ENCODE data around the gene PDCL3. TPM values are rescaled to one million over a fixed set of nuclear protein-coding genes. Genes with fewer than 3 reads are reported as not detected.

Gene PDCL3
- total RNA-seq, 2 donors from 2014 or later = 3.4 to 9.2 TPM

GRCh38 chr2:100580367-100581276 lies 17.8 kb downstream of the PDCL3 start:
- TF ChIP-seq CTCF (IDR thresholded peaks at IDR 0.05) (no peak), POLR2A (IDR thresholded peaks at IDR 0.05) (no peak)
- no peaks in the 10 kb centered on the region for H3K27me3 ChIP-seq
- DNase-seq (peak in 1 of 4 donors; percentile 46), ATAC-seq (no peak)
- intact Hi-C loops (cut with DNase I) = no loop called here
- 64 to 77% methylated on average over 15 of the region's 15 CpGs for WGBS, 2 donors
- no peaks in the 10 kb centered on the region for H3K36me3 ChIP-seq (replicated peaks in 1 of 2; ENCODE audit: insufficient read depth in 1 of 2, low read depth in 2 of 2)
- no peaks in the 10 kb centered on the region for H3K4me1 ChIP-seq
- H3K9me3 ChIP-seq = no peaks in the 10 kb centered on the region
- H3K27ac ChIP-seq = peak overlapping the region in 1 of 4 donors; percentile 62
- H3K4me3 ChIP-seq = no peak overlapping the region

- intact Hi-C loops (cut with DNase I) = no loop called here
- 67 to 88% methylated on average over 1 of the region's 1 CpG for WGBS, 2 donors
- ATAC-seq (no peak), DNase-seq (no peak)
- Histone ChIP-seq H3K9me3 (no peaks in the 10 kb centered on the region), H3K4me3 (no peak overlapping the region), H3K4me1 (no peaks in the 10 kb centered on the region), H3K36me3 (replicated peaks in 1 of 2; ENCODE audit: insufficient read depth in 1 of 2, low read depth in 2 of 2) (no peaks in the 10 kb centered on the region), H3K27ac (peak overlapping the region in 1 of 4 donors; percentile 62), H3K27me3 (no peaks in the 10 kb centered on the region)
- TF ChIP-seq POLR2A (IDR thresholded peaks at IDR 0.05) (no peak), CTCF (IDR thresholded peaks at IDR 0.05) (no peak)
Measured at GRCh38 chr2:100581277-100581612, 18.5 kb downstream of the PDCL3 start.

DNA sequence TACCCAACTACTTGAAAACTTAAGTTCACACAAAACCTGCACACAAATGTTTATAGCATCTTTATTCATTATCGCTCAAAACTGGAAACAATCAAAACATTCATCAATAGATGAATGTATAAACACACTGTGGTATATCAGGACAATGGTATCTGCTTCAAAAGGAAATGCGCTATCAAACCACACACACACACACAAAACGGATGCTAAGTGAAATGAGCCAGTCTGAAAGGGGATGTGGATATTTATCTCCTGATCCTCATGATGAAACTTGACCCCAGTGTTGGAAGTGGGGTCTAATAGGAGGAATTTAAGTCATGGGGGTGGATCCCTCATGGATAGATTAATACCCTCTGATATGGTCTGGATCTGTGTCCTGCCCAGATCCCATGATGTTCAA lies 22.0 kb downstream of the PDCL3 start:
- 40 to 80% methylated on average over 3 of the region's 3 CpGs for WGBS, 2 donors

DNA sequence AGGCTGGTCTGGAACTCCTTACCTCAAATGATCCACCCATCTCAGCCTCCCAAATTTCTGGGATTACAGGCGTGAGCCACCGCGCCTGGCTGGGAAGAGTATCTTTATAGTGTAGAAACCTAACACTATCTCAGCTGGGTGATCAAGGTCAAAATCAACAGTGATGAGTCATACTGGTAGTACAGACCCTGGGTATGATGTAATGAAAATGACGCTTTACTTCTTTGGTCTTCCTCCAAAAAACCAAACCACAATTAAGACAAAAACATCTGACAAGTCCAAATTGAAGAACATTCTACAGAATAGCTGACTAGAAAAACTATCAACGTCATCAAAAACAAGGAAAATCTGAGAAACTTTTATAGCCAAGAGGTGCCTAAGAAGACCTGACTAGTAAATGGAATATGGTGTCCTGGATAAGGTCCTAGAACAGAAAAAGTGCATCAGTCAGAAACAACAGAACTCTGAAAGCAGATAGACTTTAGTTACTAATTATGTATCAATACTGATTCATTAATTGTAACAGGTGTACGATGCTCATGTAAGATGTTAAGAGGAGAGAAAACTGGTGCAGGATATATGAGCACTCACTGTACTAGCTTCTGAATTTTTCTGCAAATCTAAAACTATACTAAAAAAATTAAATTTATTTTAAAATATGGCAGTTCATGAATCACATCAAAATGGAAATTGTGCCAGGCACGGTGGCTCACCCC lies 25.4 kb downstream of the PDCL3 start:
- Histone ChIP-seq H3K4me1 (no peaks in the 10 kb centered on the region), H3K9me3 (no peaks in the 10 kb centered on the region), H3K27me3 (no peaks in the 10 kb centered on the region), H3K36me3 (replicated peaks in 1 of 2; ENCODE audit: insufficient read depth in 1 of 2, low read depth in 2 of 2) (no peaks in the 10 kb centered on the region), H3K4me3 (no peak overlapping the region), H3K27ac (no peak overlapping the region)
- no peak for TF ChIP-seq CTCF (IDR thresholded peaks at IDR 0.05)
- no peak for TF ChIP-seq POLR2A (IDR thresholded peaks at IDR 0.05)
- DNase-seq = no peak
- WGBS, 2 donors = 71 to 73% methylated on average over 7 of the region's 7 CpGs
- ATAC-seq = no peak
- intact Hi-C loops (cut with DNase I) = no loop called here

More for the DNA sequence above, 22.0 kb downstream of the PDCL3 start:
- H3K4me1 ChIP-seq = no peaks in the 10 kb centered on the region
- no peak overlapping the region for H3K4me3 ChIP-seq
- intact Hi-C loops (cut with DNase I) = no loop called here
- no peaks in the 10 kb centered on the region for H3K9me3 ChIP-seq
- H3K27me3 ChIP-seq = no peaks in the 10 kb centered on the region
- no peaks in the 10 kb centered on the region for H3K36me3 ChIP-seq (replicated peaks in 1 of 2; ENCODE audit: insufficient read depth in 1 of 2, low read depth in 2 of 2)
- no peak for DNase-seq
- no peak overlapping the region for H3K27ac ChIP-seq
- no peak for ATAC-seq
- TF ChIP-seq CTCF (IDR thresholded peaks at IDR 0.05) (no peak), POLR2A (IDR thresholded peaks at IDR 0.05) (no peak)

Measured in body of pancreas (tissue), 4 donors.